LNCAP (cell line): Measurements from ENCODE around the gene CEP295NL.

ENCODE experiments used
- CTCF ChIP-seq: fragments of 450-650 bp; IDR thresholded peaks from 2 replicates; pipeline ENCODE4 v1.5.1; 2017; ENCODE audit warnings: mild to moderate bottlenecking

CEP295NL gene

DNA sequence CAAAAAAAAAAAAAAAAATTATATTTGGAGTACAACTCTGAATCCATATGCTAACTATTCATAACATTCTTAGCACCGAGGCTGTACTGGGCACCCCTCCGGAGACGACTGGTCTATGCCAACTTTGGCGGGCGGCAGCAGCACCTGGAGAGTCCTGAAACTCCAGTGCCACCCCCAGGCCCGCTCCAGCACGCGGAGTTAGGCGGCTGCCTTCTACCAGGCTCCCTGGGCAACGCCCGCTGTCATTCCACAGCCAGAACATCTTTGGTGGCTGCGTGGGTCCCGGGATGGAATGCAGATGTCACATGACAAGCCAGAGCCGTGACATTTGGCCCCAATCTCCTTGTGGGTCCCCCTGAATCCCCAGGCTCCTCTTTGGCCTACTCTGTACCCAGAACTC, 16.0 kb upstream of the CEP295NL start:
- no peak for TF ChIP-seq CTCF

DNA sequence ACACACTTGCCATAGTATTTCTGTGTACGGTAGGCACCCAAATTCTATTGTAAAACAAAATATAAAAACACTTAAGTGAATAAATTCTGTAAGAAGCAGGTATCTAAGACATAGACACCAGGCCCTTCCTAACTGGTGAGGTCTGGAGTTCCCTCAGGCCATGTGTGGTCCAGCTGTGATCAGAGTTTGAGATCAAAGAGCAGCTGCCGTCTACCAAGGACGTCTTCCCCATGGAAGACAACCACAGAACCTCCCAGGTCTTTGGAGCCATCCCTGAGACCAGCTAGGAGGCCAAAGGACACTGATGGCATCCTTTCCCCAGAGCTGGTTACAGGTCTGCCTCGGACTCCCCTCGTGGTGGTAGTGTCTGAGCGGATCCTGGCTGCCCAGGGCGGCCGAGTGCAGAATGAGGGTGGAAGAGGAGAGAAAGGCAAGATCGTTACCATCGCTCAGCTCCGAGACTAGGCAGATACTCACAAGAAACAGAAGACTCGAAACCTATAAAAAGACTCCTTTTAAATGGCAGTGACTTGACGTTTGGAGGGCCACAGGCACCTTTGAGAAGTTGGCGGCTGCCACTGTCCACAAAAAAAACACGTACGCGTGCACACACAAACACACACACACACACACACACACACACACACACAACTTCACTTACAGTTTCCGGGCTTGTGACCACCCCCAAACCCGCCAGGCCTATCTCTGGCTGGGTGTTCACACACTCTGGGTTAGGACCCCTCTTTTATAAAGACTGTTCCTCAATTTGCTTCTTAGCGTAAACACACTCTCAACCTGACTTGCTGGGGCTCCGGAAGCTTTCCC, 14.7 kb upstream of the CEP295NL start:
- TF ChIP-seq CTCF = no peak

DNA sequence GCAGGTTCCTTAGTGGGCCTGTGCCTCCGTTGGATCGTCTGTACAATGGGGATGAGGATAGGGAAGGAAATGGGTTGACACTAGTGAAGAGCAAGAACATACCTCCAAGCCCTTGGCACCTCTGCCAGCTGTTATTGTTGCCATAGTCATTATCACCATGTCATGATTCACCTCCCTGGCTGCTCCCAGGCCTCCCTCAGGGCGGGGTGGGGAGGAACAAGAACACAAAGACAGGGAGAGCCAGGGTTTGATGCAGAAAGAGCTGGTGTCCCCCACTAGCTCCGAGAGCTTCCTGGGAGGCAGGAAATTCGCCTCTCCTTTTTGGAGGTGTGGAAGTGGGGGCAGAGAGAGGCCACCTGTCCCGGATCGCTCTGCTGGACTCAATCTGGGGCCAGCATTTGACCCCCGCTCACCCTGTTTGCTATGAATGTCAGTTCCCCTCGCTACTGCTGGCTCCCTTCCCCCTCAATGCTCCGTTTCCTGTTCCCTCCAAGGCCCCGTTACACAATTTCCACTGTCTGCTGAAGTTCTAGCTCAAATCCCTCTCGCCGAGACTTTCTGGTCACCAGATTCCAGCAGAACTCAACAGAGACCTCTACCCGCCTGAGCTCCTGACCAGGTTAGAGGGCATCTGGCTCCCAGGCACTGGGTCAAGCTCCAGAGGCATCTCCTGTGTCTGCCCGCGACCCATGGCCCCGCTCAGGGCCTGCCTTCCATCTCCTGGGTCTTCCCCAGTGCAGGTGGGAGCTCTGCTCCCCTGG, 13.1 kb upstream of the CEP295NL start:
- TF ChIP-seq CTCF = no peak

DNA sequence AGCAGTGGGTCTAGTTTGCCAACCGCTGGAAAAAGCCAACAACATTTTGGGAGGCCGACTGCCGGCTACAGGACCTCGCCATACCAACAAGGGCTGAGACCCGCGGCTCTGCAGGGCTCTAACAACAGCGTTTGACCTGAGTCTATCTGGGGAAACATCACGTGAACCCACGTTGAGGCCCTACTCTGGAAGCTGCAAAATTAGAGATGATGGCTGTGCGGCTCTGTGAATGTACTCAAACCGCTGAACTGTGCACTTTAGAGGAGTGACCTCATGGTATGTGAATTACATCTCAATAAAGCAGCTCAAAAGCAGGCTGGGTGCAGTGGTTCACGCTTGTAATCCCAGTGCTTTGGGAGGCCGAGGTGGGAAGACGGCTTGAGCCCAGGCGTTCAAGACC, 10.1 kb upstream of the CEP295NL start:
- TF ChIP-seq CTCF = no peak

- TF ChIP-seq CTCF = no peak
Observed at GRCh38 chr17:78912082-78912481, 9.1 kb upstream of the CEP295NL start.

DNA sequence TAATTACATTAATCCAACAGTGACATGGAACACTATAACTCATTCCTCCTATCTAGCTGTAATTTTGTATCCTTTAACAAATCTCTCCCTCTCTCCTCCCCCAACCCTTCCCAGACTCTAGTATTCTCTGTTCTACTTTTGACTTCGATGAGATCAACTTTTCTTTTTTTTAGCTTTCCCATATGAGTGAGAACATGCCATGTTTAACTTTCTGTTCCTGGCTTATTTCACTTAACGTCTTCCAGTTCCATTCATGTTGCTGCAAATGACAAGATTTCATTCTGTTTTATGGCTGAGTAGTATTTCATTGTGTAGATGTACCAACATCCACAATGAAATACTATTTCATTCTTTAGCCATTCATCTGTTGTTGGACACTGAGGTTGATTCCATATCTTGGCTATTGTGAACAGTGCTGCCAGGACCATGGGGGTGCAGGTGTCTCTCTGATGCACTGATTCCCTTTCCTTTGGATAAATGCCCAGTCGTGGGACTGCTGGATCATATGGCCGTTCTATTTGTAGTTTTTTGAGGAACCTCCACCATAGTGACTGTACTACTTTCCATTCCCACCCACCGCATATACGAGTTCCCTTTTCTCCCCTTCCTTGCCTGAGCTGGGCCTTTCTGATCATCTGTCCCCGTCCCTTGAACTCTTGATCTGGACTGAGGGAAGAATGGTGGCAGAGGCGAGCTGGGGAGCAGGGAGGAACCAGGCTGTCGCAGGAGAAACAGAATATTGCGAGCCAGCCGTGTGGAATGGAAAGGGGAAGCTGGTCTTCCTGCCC, 7.7 kb upstream of the CEP295NL start:
- no peak for TF ChIP-seq CTCF

- no peak for TF ChIP-seq CTCF
Observed at GRCh38 chr17:78908426-78908825, 5.4 kb upstream of the CEP295NL start.
